GM04504 (cell line): ENCODE data around the gene RIMBP2.
"Not testable (repeated sequence)": the region's sequence is repeated elsewhere in the genome, so short reads cannot be mapped to it uniquely, and the experiment has no call there.

Experiments used
- DNase-seq: peaks from one replicate; pipeline ENCODE4 v3.0.0-alpha.2; 2012; ENCODE audit warnings: low read depth

The RIMBP2 gene

GRCh38 chr12:130656411-130656810 is 59.7 kb downstream of the RIMBP2 start:
- no peak for DNase-seq

GRCh38 chr12:130655881-130656280 is 60.2 kb downstream of the RIMBP2 start:
- no peak for DNase-seq

- DNase-seq, result no peak
Observed at GRCh38 chr12:130655010-130655409, 61.1 kb downstream of the RIMBP2 start.

- DNase-seq, result no peak
Observed at GRCh38 chr12:130651188-130651959, 64.7 kb downstream of the RIMBP2 start.

GRCh38 chr12:130650131-130650530 is 66.0 kb downstream of the RIMBP2 start:
- DNase-seq, result no peak

- no peak for DNase-seq
Observed at GRCh38 chr12:130649101-130650045, 66.7 kb downstream of the RIMBP2 start.

GRCh38 chr12:130647814-130648213 is 68.3 kb downstream of the RIMBP2 start:
- DNase-seq, result no peak

- DNase-seq, result no peak
Observed at GRCh38 chr12:130646716-130647370, 69.3 kb downstream of the RIMBP2 start.

GRCh38 chr12:130646191-130646590 is 69.9 kb downstream of the RIMBP2 start:
- not testable (repeated sequence) for DNase-seq

GRCh38 chr12:130645751-130646150 is 70.3 kb downstream of the RIMBP2 start:
- no peak for DNase-seq

- no peak for DNase-seq
Observed at GRCh38 chr12:130644566-130644965, 71.5 kb downstream of the RIMBP2 start.

GRCh38 chr12:130644146-130644545 is 72.0 kb downstream of the RIMBP2 start:
- DNase-seq, result no peak

GRCh38 chr12:130642856-130643255 is 73.2 kb downstream of the RIMBP2 start:
- DNase-seq, result no peak

- no peak for DNase-seq
Observed at GRCh38 chr12:130641533-130642184, 74.4 kb downstream of the RIMBP2 start.

- DNase-seq, result no peak
Observed at GRCh38 chr12:130640901-130641300, 75.2 kb downstream of the RIMBP2 start.

GRCh38 chr12:130640496-130640895 is 75.6 kb downstream of the RIMBP2 start:
- no peak for DNase-seq

GRCh38 chr12:130639476-130640424 is 76.3 kb downstream of the RIMBP2 start:
- no peak for DNase-seq

- DNase-seq, result no peak
Observed at GRCh38 chr12:130636370-130636769, 79.7 kb downstream of the RIMBP2 start.

- DNase-seq, result no peak
Observed at GRCh38 chr12:130634866-130635265, 81.2 kb downstream of the RIMBP2 start.

- no peak for DNase-seq
Observed at GRCh38 chr12:130633771-130634170, 82.3 kb downstream of the RIMBP2 start.

GRCh38 chr12:130632642-130633041 is 83.5 kb downstream of the RIMBP2 start:
- DNase-seq, result no peak
